ENCODE results near the gene CT47C1. TPM values are rescaled to one million over a fixed set of nuclear protein-coding genes. Genes with fewer than 3 reads are reported as not detected.

The CT47C1 gene
- total RNA-seq, 1 donor from 2014 or later: not detected

GRCh38 chrX:119036107-119037029, 36.4 kb upstream of the CT47C1 start:
- no peaks in the 10 kb centered on the region for H3K9me3 ChIP-seq
- H3K36me3 ChIP-seq: no peaks in the 10 kb centered on the region
- ATAC-seq (peak in 1 of 2 donors; percentile 61), DNase-seq (no peak)
- intact Hi-C loops (cut with DNase I): no loop called here
- no peaks in the 10 kb centered on the region for H3K27me3 ChIP-seq (ENCODE audit: low read depth)
- peaks cover 8% of the 10 kb centered on the region for H3K4me1 ChIP-seq
- H3K4me3 ChIP-seq: no peak overlapping the region
- TF ChIP-seq CTCF (IDR thresholded peaks at IDR 0.05): no peak
- H3K27ac ChIP-seq: no peak overlapping the region

DNA sequence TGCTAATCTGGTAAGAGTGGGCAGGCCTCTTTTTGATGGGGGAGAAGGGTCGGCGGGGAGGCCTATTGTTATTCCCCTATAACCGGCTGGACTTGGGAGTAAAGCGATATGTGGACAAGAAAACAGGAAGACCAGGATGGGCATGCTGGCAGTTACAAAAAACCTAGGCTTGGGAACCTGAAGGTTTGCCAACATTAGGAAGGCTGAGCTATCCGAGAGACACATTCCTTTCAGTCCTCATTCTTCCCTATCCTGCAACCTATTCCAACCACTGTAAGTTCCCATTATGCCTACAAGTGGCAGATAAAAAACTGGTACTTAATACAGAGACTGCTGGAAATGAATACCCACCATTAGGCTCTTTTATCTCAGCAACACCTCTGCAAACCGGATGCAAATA, 32.4 kb upstream of the CT47C1 start:
- intact Hi-C loops (cut with DNase I): no loop called here
- TF ChIP-seq CTCF (IDR thresholded peaks at IDR 0.05): no peak
- H3K27me3 ChIP-seq (ENCODE audit: low read depth): no peaks in the 10 kb centered on the region
- no peak for DNase-seq
- H3K4me1 ChIP-seq: peaks cover 12% of the 10 kb centered on the region
- H3K9me3 ChIP-seq: no peaks in the 10 kb centered on the region
- H3K36me3 ChIP-seq: no peaks in the 10 kb centered on the region
- no peak for ATAC-seq
- no peak overlapping the region for H3K27ac ChIP-seq
- no peak overlapping the region for H3K4me3 ChIP-seq

GRCh38 chrX:119041175-119041574, 31.6 kb upstream of the CT47C1 start:
- no peaks in the 10 kb centered on the region for H3K9me3 ChIP-seq
- H3K4me3 ChIP-seq: no peak overlapping the region
- H3K4me1 ChIP-seq: peaks cover 12% of the 10 kb centered on the region
- ATAC-seq (peak; percentile 81 to 83), DNase-seq (no peak)
- no peak overlapping the region for H3K27ac ChIP-seq
- intact Hi-C loops (cut with DNase I): no loop called here
- no peak for TF ChIP-seq CTCF (IDR thresholded peaks at IDR 0.05)
- no peaks in the 10 kb centered on the region for H3K36me3 ChIP-seq
- no peaks in the 10 kb centered on the region for H3K27me3 ChIP-seq (ENCODE audit: low read depth)

DNA sequence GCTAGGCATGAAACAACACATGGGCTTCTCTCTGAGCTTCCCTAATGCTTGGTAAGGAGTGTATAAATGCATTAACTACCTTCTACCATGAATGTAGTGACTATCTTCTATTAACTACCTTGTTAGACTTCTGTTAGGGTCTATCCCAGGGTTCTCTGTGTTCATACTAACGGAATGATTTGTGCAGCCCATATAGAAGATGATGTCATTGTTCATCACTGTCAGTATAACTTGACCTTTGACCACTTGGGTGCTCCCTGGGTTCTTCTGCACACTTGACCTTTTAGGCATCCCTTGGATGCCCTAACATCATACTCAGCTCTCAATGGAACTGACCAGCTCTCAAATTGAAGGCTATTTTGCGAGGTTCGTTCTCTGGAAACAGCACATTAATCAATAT, 30.8 kb upstream of the CT47C1 start:
- no peak for TF ChIP-seq CTCF (IDR thresholded peaks at IDR 0.05)
- no peaks in the 10 kb centered on the region for H3K36me3 ChIP-seq
- no peak overlapping the region for H3K4me3 ChIP-seq
- H3K4me1 ChIP-seq: peaks cover 12% of the 10 kb centered on the region
- no peaks in the 10 kb centered on the region for H3K27me3 ChIP-seq (ENCODE audit: low read depth)
- DNase-seq (no peak), ATAC-seq (no peak)
- intact Hi-C loops (cut with DNase I): no loop called here
- H3K9me3 ChIP-seq: no peaks in the 10 kb centered on the region
- no peak overlapping the region for H3K27ac ChIP-seq

- Histone ChIP-seq H3K27ac (no peak overlapping the region), H3K4me3 (no peak overlapping the region), H3K9me3 (no peaks in the 10 kb centered on the region), H3K36me3 (no peaks in the 10 kb centered on the region), H3K4me1 (peaks cover 12% of the 10 kb centered on the region), H3K27me3 (ENCODE audit: low read depth) (no peaks in the 10 kb centered on the region)
- intact Hi-C loops (cut with DNase I): no loop called here
- ATAC-seq (no peak), DNase-seq (no peak)
- TF ChIP-seq CTCF (IDR thresholded peaks at IDR 0.05): no peak
Measured at GRCh38 chrX:119042996-119043395, 29.8 kb upstream of the CT47C1 start.
